NCI-H2171 (cell line): ENCODE results near the gene SESN1.
"Not testable (repeated sequence)": the region's sequence is repeated elsewhere in the genome, so short reads cannot be mapped to it uniquely, and the experiment has no call there.

Source experiments
- DNase-seq: peaks from one replicate; lab custom pipeline; 2025; lab: John Stamatoyannopoulos, UW

The SESN1 gene

GRCh38 chr6:108999428-108999827 lies 95.2 kb downstream of the SESN1 start:
- DNase-seq = no peak

GRCh38 chr6:108998485-108998884 lies 96.2 kb downstream of the SESN1 start:
- DNase-seq = no peak

GRCh38 chr6:108996208-108996607 lies 98.4 kb downstream of the SESN1 start:
- DNase-seq = no peak

GRCh38 chr6:108995296-108995695 lies 99.3 kb downstream of the SESN1 start:
- DNase-seq = no peak

- DNase-seq = no peak
Observed at GRCh38 chr6:108993876-108994275, 100.8 kb downstream of the SESN1 start.

GRCh38 chr6:108989700-108990099 lies 104.9 kb downstream of the SESN1 start:
- no peak for DNase-seq

- no peak for DNase-seq
Observed at GRCh38 chr6:108988765-108989164, 105.9 kb downstream of the SESN1 start.

GRCh38 chr6:108988296-108988695 lies 106.3 kb downstream of the SESN1 start:
- no peak for DNase-seq

- no peak for DNase-seq
Observed at GRCh38 chr6:108987156-108987555, 107.5 kb downstream of the SESN1 start.

GRCh38 chr6:108985301-108985700 lies 109.3 kb downstream of the SESN1 start:
- DNase-seq = no peak

GRCh38 chr6:108983151-108983550 lies 111.5 kb downstream of the SESN1 start:
- no peak for DNase-seq

- DNase-seq = no peak
Observed at GRCh38 chr6:108982154-108983113, 112.2 kb downstream of the SESN1 start.

- DNase-seq = not testable (repeated sequence)
Observed at GRCh38 chr6:108978638-108979037, 116.0 kb downstream of the SESN1 start.

GRCh38 chr6:108974201-108974600 lies 120.4 kb downstream of the SESN1 start:
- no peak for DNase-seq

GRCh38 chr6:108969776-108970175 lies 124.9 kb downstream of the SESN1 start:
- DNase-seq = no peak

- no peak for DNase-seq
Observed at GRCh38 chr6:108968325-108969316, 126.0 kb downstream of the SESN1 start.

GRCh38 chr6:108966855-108967755 lies 127.5 kb downstream of the SESN1 start:
- peak; percentile 65 for DNase-seq

GRCh38 chr6:108966251-108966650 lies 128.4 kb downstream of the SESN1 start:
- no peak for DNase-seq

- DNase-seq = no peak
Observed at GRCh38 chr6:108961985-108962384, 132.7 kb downstream of the SESN1 start.

- no peak for DNase-seq
Observed at GRCh38 chr6:108961077-108961476, 133.6 kb downstream of the SESN1 start.

GRCh38 chr6:108960601-108961000 lies 134.0 kb downstream of the SESN1 start:
- DNase-seq = no peak
